Upper lobe of left lung (tissue), 4 donors: ENCODE data around the gene APC2.

Source experiments
- CTCF ChIP-seq, 6 experiments: fragments of 450-650 bp in 4 of 6; fragments of 200-600 bp in 2 of 6; sonication (generic) in 2 of 6; IDR thresholded peaks; one replicate each; pipeline ENCODE4 v1.5.1; 2016 to 2019; ENCODE audit warnings: antibody characterized with exemption in 6 of 6
- EP300 ChIP-seq, 4 donors: sonication (generic); formaldehyde crosslinking; IDR thresholded peaks; one replicate each; pipeline ENCODE4 v1.5.1; 2017; ENCODE audit warnings: antibody characterized with exemption in 4 of 4, control low read depth in 2 of 4
- POLR2A ChIP-seq, 4 donors: fragments of 450-650 bp; IDR thresholded peaks; one replicate each; pipeline ENCODE4 v1.5.1; 2016 to 2017; ENCODE audit warnings: antibody characterized with exemption in 4 of 4, mild to moderate bottlenecking in 2 of 4
- POLR2AphosphoS5 ChIP-seq, 2 donors: sonication (generic); formaldehyde crosslinking; IDR thresholded peaks; one replicate each; pipeline ENCODE4 v1.5.1; 2017; ENCODE audit warnings: antibody characterized with exemption in 2 of 2

- TF ChIP-seq POLR2A (IDR thresholded peaks at IDR 0.05): no peak
- no peak for TF ChIP-seq CTCF (IDR thresholded peaks at IDR 0.05)
- no peak for TF ChIP-seq POLR2AphosphoS5 (IDR thresholded peaks at IDR 0.05)
- TF ChIP-seq EP300 (IDR thresholded peaks at IDR 0.05): no peak
These were observed 33.7 kb upstream of the APC2 start for GRCh38 chr19:1416014-1416841.
